HG03025 (cell line): ENCODE data around the gene AP2S1.
"Not testable (repeated sequence)": the region's sequence is repeated elsewhere in the genome, so short reads cannot be mapped to it uniquely, and the experiment has no call there.

Experiments used
- ATAC-seq: cut with Tn5 transposase; IDR thresholded peaks from one replicate; pipeline ENCODE4 v1.9.1; 2021; ENCODE audit warnings: mild to moderate bottlenecking, moderate library complexity; ENCODE audit not compliant: unreplicated experiment, low FRiP score

Gene AP2S1

DNA sequence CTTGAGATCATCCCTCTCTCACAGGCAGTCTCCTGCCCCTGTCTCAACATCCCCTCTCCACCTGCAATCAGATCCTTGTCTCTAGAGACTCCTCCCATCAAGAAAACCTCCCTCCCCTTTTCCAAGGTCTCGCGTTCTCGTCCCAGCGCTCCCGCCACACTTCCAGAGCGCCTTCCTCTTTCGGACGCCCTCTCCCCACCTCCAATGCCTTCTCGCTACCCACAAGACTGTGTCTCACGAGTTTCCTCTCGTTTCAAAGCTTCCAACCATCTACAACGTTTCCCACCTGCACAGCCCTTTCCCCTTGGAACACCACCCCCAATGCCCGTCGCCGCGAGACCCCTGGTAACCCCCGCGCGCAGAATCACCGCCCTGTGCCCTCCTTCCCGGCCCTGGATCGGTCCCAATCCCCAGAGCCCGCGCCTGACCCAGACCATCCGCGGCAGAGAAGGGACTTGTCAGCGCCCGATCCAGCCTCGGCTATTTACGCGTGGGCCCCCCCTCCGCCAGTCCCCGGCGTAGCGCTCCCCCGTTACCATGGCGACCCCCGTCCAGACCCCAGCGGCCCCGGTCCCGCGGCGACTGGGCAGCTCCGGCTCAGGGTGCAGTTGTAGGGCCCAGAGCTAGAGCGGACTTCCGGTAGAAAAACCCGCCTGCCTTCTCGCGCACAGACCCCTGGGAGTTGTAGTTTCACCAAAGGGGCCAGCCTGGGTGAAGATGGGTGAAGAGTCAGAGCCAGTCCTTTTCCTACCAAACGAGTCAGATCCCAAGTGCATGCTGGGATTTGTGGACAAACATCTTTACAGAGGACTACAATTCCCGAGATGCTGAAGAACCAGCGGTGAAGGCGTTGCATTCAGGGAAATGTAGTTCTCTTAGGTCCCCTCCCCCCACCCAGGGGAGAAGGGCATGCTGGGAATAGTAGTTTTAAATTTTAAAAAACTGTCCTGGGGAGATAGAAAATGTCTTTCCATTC, at the start of gene AP2S1:
Gene AP2S1 (minus strand): TSS at position 619 of the 976 bp plus-strand sequence. CDS start 80 bp downstream, at position 539.
- peak; percentile 85 for ATAC-seq

DNA sequence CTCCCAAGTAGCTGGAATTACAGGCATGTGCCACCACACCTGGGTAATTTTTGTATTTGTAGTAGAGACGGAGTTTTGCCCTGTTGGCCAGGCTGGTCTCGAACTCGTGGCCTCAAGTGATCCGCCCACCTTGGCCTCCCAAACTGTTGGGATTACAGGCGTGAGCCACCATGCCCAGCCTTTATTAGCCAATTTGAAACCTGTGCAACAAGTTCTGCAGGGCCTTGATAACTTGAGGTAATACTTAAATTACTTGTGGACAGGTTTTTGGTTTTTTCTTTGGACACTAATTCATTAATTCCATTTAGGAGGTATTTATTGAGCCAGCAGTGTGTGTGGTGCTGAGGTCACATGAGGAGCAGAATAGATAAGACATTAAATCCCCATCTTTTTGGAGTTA, 49.7 kb upstream of the AP2S1 start:
- no peak for ATAC-seq

DNA sequence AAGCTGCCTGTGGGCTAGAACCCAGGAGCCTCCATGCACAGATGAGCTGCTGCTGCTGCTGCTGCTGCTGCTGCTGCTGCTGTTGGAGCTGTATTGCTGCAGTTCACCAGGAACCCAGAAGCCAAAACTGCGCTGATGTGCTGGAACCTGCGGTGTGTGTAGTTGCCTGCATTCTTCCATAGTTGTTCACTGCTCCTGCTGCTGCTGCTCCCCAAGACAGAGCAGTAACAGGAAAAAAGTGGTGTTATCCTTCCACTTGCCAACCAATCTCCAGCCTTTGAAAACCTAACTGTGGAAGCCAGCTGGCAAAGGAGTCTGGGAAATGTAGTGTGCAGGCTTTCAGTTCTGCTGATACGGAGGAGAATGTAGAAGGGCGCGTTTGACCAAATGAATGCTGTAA, 48.1 kb upstream of the AP2S1 start:
- no peak for ATAC-seq

DNA sequence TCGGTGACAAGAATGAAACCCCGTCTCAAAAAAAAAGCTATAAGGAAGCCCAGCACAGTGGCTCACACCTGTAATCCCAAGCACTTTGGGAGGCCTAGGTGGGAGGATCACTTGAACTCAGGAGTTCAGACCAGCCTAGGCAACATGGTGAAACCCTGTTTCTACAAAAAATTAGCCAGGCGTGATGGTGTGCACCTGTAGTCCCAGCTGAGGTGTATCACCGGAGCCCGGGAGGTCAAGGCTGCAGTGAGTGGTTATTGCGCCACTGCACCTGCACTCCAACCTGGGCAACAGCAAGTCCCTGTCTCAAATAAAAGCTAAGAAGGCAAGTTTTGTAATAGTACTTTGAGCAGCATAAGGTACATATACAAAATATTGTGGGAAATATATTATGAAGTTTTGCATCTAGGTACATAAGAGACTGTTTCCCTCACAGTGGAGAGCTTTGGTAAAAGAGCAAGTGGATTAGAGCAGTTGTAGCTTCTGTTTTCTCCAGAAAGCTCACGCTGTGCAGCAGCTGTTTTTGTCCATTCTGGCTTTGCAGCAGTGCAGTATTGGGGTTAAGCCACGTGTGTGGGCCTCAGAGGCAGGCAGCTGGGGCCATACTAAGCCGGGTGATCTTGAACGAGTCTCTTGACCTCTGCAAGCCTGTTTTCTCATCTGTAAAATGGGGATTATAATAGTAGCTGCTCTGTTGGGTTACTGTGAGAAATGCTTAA, 45.6 kb upstream of the AP2S1 start:
- no peak for ATAC-seq

DNA sequence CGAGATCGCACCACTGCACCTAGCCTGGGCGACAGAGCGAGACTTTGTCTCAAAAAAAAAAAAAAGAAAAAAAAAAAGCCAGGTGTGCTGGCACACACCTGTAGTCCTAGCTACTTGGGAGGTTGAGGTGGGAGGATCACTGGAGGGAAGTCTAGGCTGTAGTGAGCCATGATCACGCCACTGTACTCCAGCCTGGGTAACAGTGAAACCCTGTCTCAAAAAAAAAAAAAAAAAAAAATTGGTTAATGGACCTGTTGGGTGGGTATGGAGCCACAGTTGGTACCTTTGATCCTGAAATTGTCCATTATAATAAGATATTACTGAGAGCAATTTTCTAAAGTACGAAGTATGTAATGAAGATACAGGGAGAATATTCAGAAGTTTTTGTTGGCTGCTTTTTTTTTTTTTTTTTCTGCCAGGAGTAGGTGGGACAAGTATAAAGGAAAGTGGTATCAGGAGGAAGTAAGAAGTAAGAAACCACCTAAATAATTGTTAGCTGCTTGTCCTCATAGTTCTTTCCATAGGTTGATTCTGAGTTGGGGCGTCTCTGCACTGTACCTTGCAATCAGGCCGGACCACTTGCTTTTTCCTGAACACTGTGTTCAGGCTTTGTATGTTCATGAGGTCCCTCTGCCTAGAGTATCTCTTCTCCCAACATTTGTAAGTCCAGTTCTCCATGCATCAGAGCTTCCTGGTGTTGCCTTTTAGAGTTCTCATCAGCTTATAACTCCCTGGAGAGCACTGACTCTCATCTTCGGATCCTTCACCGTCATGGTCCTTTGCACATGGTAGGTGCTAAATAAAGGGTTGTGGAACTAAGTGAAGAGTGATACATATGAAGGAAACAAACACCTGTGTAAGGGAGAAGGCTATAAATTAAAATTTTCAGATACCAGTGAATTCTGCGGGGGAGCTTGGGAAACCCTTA, 41.9 kb upstream of the AP2S1 start:
- no peak for ATAC-seq

DNA sequence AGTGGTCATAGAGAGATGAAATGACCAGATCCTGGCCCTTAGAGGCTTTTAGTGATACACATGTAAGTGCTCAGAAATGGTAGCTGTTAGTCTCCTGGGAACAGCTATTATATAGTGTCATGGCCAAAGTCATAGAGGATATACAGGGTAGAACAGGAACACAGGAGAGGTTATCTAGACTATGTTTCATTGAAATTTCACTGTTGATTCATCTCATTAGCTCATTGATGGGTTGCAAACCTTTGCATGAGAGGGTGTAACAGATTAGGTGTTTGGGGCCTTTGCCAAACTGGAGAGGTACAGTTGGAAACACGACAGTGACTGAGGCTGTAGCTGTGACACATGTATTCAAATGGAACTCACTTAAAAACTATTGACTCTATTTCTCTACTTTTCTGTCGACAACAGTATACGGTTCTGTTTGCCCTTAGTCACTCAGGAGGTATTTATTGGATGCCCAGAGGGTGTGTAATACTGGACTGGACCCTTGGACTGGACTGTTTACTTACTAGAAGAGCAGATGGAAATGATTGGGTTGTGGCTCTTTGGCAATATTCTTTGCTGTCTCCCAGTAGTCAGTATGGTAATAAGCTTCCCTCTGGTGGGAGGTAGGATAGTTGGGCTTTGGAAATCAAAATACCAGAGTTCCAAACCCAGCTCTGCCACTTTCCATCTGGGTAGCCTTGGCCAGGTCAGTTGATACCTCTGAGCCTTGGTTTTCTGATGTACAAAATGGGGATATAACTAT, 40.0 kb upstream of the AP2S1 start:
- ATAC-seq, result no peak

DNA sequence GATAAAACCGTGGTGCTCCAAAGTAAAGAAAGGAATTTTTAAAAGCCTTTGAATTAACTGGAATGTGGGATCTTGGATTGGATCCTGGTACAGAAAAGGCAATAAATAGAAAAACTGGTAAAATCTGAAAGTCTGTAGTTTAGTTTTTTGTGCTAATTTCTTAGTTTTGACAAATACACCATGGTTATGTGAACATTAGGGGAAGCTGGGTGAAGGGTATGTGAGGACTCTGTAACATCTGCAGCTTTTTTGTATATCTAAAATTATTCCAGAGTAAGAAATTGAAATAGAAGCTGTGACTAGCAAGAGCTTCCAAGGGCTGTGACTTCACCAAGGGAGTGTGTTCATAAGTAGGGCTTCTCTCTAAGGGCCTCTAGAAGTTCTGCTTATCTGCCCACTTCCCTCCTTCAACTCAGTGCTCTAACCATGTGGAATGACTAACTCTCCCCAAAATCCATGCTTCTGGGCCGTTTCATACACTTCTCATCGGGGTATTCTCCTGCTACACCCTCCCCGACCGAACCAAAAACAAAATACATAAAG, 36.7 kb upstream of the AP2S1 start:
- no peak for ATAC-seq

DNA sequence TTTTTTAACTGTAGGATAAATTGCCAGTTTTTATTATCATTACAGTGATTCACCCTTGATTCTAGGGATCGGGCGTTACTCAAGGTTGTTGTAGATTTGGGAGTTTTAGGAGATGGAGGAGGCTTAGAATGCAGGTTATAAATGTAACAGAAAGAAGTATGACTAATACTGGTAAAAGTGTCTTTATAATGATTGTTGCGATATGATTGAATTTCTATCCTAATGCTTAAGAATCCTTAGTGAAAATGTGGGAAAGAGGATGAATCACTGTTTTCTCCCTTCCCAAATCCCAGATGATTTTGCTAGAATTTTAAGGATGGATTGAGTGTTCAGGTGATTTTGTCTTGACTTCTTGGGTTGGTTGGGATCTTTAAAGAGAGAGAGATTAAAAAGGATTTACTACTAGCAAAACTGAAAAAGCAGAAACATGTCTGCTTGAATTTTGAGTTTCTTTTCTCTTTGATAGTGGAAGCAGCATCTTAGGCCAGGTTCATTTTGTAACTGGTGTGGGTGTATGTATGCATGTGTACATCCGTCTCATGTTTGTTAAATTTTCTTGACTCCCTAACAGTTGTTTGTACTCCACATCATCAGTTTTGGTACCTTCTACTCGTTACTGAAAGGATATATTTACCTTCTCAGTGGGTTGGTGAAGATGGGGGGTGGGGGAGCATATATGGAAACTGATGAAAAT, 36.0 kb upstream of the AP2S1 start:
- no peak for ATAC-seq

DNA sequence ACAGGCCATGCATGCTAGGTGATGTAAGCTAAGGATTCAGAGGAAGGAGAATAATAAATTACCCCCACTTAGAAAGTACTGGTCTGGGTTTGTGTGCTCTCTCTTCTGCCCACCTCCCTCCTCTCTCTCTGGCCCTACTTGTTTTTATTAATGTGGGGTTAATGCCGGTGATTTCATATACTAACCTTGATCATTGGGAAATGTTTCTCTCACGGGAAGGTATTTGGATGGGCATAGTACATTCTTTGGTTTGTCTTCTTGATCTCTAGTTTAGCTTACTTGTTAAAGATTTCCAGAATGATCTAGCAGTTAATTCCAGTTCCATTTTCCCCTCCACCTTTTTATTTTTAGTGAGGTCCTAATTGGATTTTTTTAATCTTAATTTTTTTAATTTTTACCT, 34.8 kb upstream of the AP2S1 start:
- ATAC-seq, result no peak

DNA sequence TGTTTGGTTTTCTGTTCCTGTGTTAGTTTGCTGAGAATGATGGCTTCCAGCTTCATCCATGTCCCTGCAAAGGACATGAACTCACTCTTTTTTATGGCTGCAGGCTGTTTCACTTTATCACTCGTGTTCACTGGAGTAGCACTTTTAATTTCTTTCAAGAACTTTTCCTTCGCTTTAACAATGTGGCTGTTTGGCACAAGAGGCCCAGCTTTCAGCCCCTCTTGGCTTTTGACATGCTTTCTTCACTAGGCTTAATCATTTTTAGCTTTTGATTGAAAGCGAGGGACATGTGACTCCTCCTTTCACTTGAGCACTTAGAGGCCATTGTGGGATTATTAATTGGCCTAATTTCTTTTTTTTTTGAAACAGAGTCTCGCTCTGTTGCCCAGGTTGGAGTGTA, 32.1 kb upstream of the AP2S1 start:
- not testable (repeated sequence) for ATAC-seq

DNA sequence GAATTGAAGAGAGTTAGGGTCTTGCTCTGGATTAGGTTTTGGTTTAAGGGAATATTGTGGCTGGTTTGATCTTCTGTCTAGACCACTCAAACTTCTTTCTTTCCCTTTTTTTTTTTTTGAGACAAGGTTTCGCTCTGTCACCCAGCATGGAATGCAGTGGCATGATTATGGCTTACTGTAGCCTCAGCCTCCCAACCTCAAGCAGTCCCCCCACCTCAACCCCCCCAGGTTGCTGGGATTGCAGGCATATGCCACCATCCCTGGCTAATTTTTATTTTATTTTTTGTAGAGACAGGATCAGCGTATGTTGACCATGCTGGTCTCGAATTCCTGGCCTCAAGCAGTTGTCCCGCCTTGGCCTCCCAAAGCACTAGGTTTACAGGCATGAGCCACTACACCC, 31.4 kb upstream of the AP2S1 start:
- ATAC-seq, result no peak

DNA sequence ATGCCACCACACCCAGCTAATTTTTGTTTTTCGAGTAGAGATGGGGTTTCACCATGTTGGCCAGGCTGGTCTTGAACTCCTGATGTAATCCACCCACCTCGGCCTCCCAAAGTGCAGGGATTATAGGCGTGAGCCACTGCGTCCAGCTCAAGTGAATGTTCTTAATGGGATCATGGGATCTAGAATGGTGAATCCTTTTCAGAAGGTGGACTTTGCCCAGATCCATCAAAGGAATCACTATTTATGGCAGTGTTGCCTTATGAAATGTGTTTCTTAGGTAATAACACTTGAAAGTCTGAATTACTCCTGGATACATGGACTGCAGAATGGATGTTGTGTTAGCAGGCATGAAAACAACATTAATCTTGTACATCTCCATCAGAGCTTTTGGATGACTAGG, 30.4 kb upstream of the AP2S1 start:
- no peak for ATAC-seq

DNA sequence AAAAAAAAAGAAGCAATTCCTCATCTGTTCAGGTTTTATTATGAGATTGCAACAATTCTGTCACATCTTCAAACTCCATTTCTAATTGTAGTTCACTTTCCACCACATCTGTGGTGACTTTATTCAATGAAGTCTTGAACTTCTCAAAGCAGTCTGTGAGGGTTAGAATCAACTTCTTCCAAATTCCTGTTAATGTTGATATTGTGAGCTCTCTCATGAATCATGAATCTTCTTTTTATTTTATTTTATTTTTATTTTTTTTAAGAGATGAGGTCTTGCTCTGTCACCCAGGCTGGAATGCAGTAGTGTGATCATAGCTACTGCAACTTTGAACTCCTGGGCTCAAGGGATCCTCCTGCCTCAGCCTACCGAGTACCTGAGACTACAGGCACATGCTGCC, 29.8 kb upstream of the AP2S1 start:
- ATAC-seq, result no peak

DNA sequence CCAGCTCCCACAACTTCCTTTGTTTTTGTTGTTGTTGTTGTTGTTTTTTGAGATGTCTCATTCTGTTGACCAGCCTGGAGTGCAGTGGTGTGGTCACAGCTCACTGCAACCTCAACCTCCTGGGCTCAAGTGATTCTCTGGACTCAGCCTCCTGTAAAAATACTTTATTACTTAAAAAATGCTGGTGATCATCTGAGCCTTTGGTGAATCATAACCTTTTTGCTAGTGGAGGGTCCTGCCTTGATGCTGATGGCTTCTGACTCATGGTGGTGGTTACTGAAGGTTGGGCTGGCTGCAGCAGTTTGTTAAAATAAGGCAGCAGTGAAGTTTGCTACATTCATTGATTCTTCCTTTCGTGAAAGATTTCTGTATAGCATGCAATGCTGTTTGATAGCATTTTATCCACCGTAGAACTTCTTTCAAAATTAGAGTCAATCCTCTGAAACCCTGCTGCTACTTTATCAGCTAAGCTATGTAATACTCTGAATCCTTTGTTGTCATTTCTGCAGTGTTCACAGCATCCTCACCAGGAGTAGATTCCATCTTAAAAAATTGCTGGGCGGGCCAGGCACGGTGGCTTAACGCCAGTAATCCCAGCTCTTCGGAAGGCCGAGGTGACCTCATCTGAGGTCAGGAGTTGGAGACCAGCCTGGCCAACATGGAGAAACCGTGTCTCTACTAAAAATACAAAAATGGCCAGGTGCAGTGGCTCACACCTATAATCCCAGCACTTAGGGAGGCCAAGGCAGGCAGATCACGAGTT, 28.1 kb upstream of the AP2S1 start:
- no peak for ATAC-seq

DNA sequence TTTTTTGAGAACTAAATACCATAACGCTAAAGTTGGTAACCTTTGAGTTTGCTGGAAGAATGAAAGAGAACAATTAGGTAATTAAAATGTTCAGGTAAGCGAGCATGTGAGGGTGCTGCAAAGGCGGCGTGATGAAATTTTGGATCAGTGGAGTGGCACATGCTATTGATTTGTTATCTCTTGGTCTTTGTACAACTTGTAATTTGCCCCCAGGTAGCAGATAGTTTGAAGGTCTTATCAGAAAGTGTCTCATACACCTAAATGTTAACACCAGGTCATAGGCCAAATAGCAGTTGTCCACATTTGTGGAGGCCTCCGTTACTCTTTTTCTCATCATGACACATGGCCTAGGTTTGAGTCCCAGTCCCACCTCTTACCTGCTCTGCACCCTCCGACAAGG, 25.0 kb upstream of the AP2S1 start:
- no peak for ATAC-seq

DNA sequence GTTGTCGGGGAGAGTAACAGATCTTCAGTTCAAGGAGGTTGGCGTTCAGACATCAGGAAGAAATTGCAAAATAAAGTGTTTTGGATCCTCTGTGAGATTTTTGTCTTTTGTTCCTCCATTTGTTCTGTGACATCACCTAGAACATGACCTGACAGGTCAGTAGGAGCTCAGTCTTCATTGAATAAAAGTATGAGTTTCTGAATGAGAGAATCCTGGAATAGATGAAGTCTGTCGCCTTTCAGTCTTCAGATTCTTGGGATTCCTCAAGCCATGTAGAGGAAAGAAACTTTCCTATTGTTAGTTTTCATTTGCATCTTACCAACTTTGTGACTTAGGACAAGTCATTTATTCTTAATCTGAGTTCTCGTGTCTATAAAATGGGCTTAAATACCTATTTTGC, 24.6 kb upstream of the AP2S1 start:
- no peak for ATAC-seq

DNA sequence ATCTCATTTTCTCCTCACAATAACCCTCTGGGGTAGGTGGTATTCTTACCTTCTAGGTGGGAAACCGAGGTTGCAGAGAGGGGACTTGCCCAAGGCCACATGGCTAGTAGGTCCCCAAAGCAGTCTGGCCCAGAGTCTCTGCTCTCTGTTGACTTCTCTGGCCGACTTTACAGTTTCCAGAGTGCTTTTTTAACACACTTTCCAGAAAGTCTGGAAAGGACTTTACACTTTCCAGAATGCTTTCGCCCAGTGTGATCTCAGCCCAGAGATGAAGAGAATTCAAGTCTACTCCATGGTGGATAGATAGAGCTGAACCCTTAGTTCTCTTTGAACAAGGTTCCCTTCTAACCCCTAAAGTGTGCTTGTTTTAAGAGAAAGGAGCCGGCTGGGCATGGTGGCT, 22.3 kb upstream of the AP2S1 start:
- no peak for ATAC-seq

DNA sequence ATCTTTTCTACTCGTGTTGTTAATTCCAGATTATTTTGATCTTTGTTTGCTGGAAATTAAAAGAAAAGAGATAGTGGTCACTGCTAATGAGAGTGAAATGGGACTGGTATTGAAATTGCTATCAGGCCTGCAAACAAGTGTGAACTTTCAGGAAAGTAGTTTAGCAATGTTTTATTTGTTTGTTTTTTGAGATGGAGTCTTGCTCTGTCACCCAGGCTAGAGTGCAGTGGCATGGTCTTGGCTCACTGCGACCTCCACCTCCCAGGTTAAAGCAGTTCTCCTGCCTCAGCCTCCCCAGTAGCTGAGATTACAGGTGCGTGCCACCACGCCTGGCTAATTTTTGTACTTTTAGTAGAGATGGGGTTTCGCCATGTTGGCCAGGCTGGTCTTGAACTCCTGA, 20.5 kb upstream of the AP2S1 start:
- not testable (repeated sequence) for ATAC-seq
